HepG2 (cell line): ENCODE results near the gene NUDT17. TPM values are rescaled to one million over a fixed set of nuclear protein-coding genes. Genes with fewer than 3 reads are reported as not detected.

Experiments
- ATF7-NPFF ChIP-seq: sonication (generic); formaldehyde crosslinking; IDR thresholded peaks from 2 replicates; pipeline ENCODE4 v1.8.1; 2023; ENCODE audit warnings: mild to moderate bottlenecking, low read depth, missing genetic modification reagents, moderate library complexity
- CBX1 ChIP-seq: IDR thresholded peaks from one replicate; pipeline ENCODE4 v1.6.1; 2016; ENCODE audit warnings: antibody characterized with exemption, low read depth
- CEBPB ChIP-seq: IDR thresholded peaks from 2 replicates; pipeline ENCODE4 v1.6.1; 2011; ENCODE audit warnings: low read depth, low read length, improper control_type of control experiment, borderline replicate concordance
- NCOR1 ChIP-seq: fragments of 200-600 bp; sonication (generic); IDR thresholded peaks from 2 replicates; pipeline ENCODE4 v1.7.0; 2017; ENCODE audit warnings: antibody characterized with exemption, low read length, borderline replicate concordance
- NFYB ChIP-seq: sonication (generic); formaldehyde crosslinking; IDR thresholded peaks from 2 replicates; pipeline ENCODE4 v1.4.0; 2020; ENCODE audit warnings: missing genetic modification reagents
- RBAK ChIP-seq: sonication (generic); formaldehyde crosslinking; IDR thresholded peaks from 2 replicates; pipeline ENCODE4 v1.5.1; 2020; ENCODE audit warnings: mild to moderate bottlenecking, missing genetic modification reagents
- ZBTB1 ChIP-seq: sonication (generic); formaldehyde crosslinking; IDR thresholded peaks from 2 replicates; pipeline ENCODE4 v1.4.0; 2020; ENCODE audit warnings: missing genetic modification reagents, borderline replicate concordance
- ZBTB42 ChIP-seq: sonication (generic); formaldehyde crosslinking; IDR thresholded peaks from 2 replicates; pipeline ENCODE4 v1.5.0; 2020; ENCODE audit warnings: mild to moderate bottlenecking, missing genetic modification reagents
- ZNF367 ChIP-seq: sonication (generic); formaldehyde crosslinking; IDR thresholded peaks from 2 replicates; pipeline ENCODE4 v1.4.0; 2020; ENCODE audit warnings: missing genetic modification reagents, borderline replicate concordance
- ZNF431 ChIP-seq: sonication (generic); formaldehyde crosslinking; IDR thresholded peaks from 2 replicates; pipeline ENCODE4 v1.9.0; 2022; ENCODE audit warnings: missing genetic modification reagents, low read depth, mild to moderate bottlenecking, borderline replicate concordance
- ZNF451 ChIP-seq: sonication (generic); formaldehyde crosslinking; IDR thresholded peaks from 2 replicates; pipeline ENCODE4 v1.5.0; 2020; ENCODE audit warnings: mild to moderate bottlenecking, missing genetic modification reagents
- ZNF550 ChIP-seq: sonication (generic); formaldehyde crosslinking; IDR thresholded peaks from 2 replicates; pipeline ENCODE4 v1.4.0; 2020; ENCODE audit warnings: mild to moderate bottlenecking, missing genetic modification reagents, borderline replicate concordance
- polyA plus RNA-seq, 8 experiments: library from polyadenylated mRNA; depleted of rRNA in 3 of 8; stranded (reverse) in 7 of 8; unstranded in 1 of 8; fragments of >200 nt; fragmentation: Illumina TruSeq in 4 of 8; extraction: Trizol in 4 of 8; gene quantifications; 2 replicates each; pipeline versions ENCODE4 v1.2.1 to v1.2.3, GENCODE V29; 2011 to 2016; ENCODE audit warnings: low read depth in 4 of 8, missing spikeins in 1 of 8, mixed read lengths in 1 of 8; ENCODE audit not compliant: insufficient read depth in 1 of 8
- total RNA-seq, 5 experiments: library from RNA; depleted of rRNA; stranded (reverse); fragments of >200 nt; fragmentation: Illumina TruSeq; extraction: Trizol; gene quantifications; 2 replicates each; pipeline ENCODE4 v1.2.3, GENCODE V29; 2016; ENCODE audit warnings: low read depth in 1 of 5
- TF ChIP-seq, protein P1 (sequence below): conservative IDR thresholded peaks from 2 replicates; pipeline ENCODE4 v1.6.1; 2018; ENCODE audit warnings: missing genetic modification reagents
- TF ChIP-seq, protein P2 (sequence below): sonication (generic); formaldehyde crosslinking; IDR thresholded peaks from 2 replicates; pipeline ENCODE4 v1.4.0; 2020; ENCODE audit warnings: mild to moderate bottlenecking, missing genetic modification reagents
- TF ChIP-seq, protein P3 (sequence below): sonication (generic); formaldehyde crosslinking; IDR thresholded peaks from 2 replicates; pipeline ENCODE4 v1.4.0; 2020; ENCODE audit warnings: mild to moderate bottlenecking, missing genetic modification reagents
- TF ChIP-seq, protein P4 (sequence below): sonication (generic); formaldehyde crosslinking; IDR thresholded peaks from 2 replicates; pipeline ENCODE4 v1.4.0; 2020; ENCODE audit warnings: missing genetic modification reagents
- TF ChIP-seq, protein P5 (sequence below): sonication (generic); formaldehyde crosslinking; IDR thresholded peaks from 2 replicates; pipeline ENCODE4 v1.4.0; 2020; ENCODE audit warnings: missing genetic modification reagents

The NUDT17 gene
- total and polyA plus RNA-seq, 2 of the 13 experiments (the other 11 are each of a cell fraction or from before 2014, with no cell fraction given), result 2.6 to 5.8 TPM

DNA sequence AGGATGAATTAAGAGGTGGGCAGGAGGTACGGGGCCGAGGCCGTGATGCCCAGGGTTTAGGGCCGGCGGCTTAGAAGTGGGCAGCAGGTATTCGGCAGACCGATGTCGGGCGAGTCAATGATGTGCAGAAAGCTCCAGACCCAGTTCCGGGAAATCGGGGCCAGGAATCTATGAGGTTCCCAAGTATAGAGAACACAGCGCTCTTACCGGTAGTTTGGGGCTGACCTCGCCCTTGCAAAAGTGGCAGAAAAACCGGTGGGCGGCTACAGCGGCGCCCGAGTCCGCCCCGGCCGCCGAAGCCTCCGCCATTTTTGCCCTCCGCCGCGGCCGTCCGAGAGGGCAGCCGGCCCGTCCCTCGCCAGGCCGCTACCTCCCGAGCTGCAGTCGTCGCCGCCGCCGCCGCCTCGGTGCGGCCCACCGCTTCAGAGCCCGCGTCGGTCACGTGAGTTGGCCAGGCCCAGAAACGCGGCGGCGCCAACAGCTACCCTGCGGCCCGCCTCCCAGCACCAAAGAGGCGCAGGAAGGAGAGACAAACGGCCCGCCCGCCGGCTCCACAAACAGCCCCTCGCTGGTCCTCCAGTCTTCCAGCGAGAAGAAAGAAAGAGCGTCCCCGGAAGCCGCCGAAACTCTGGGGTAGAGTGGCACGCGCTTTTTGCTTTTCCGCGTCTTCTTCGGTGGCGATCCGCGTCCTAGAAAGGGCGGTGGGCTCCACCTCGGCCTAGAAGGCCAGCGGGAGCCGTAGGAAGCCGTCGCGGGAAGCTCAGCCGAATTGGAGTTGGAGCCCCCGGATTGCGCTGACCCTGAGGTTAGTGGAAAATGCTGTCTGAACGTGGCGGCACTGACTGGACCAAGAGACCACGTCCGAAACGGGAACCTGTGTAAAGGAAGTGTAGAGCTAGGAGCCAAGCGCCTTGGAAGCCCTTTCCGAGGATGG lies 21.6 kb upstream of the NUDT17 start, which contains the start of the genes POLR3C and RNF115 (continued):
- TF ChIP-seq NCOR1, result no peak
- TF ChIP-seq RBAK, result no peak
- TF ChIP-seq ATF7-NPFF (CRISPR knock-in tag), result peak; percentile 94
- TF ChIP-seq CEBPB, result no peak
- no peak for TF ChIP-seq CBX1
- peak; percentile 52 for TF ChIP-seq NFYB
- no peak for TF ChIP-seq ZNF550 (CRISPR knock-in tag)
- TF ChIP-seq ZBTB42, result no peak
- TF ChIP-seq, protein P1, sequence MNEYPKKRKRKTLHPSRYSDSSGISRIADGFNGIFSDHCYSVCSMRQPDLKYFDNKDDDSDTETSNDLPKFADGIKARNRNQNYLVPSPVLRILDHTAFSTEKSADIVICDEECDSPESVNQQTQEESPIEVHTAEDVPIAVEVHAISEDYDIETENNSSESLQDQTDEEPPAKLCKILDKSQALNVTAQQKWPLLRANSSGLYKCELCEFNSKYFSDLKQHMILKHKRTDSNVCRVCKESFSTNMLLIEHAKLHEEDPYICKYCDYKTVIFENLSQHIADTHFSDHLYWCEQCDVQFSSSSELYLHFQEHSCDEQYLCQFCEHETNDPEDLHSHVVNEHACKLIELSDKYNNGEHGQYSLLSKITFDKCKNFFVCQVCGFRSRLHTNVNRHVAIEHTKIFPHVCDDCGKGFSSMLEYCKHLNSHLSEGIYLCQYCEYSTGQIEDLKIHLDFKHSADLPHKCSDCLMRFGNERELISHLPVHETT, result peak; percentile 62
- TF ChIP-seq, protein P2, sequence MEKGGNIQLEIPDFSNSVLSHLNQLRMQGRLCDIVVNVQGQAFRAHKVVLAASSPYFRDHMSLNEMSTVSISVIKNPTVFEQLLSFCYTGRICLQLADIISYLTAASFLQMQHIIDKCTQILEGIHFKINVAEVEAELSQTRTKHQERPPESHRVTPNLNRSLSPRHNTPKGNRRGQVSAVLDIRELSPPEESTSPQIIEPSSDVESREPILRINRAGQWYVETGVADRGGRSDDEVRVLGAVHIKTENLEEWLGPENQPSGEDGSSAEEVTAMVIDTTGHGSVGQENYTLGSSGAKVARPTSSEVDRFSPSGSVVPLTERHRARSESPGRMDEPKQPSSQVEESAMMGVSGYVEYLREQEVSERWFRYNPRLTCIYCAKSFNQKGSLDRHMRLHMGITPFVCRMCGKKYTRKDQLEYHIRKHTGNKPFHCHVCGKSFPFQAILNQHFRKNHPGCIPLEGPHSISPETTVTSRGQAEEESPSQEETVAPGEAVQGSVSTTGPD, result no peak
- peak; percentile 98 for TF ChIP-seq ZNF451
- TF ChIP-seq, protein P3, sequence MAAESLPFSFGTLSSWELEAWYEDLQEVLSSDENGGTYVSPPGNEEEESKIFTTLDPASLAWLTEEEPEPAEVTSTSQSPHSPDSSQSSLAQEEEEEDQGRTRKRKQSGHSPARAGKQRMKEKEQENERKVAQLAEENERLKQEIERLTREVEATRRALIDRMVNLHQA, result no peak
- no peak for TF ChIP-seq ZNF431
- no peak for TF ChIP-seq ZNF367 (CRISPR knock-in tag)
- TF ChIP-seq ZBTB1, result no peak
- TF ChIP-seq, protein P4, sequence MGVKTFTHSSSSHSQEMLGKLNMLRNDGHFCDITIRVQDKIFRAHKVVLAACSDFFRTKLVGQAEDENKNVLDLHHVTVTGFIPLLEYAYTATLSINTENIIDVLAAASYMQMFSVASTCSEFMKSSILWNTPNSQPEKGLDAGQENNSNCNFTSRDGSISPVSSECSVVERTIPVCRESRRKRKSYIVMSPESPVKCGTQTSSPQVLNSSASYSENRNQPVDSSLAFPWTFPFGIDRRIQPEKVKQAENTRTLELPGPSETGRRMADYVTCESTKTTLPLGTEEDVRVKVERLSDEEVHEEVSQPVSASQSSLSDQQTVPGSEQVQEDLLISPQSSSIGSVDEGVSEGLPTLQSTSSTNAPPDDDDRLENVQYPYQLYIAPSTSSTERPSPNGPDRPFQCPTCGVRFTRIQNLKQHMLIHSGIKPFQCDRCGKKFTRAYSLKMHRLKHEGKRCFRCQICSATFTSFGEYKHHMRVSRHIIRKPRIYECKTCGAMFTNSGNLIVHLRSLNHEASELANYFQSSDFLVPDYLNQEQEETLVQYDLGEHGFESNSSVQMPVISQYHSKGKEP (CRISPR knock-in tag), result 0 out of 2 replicates have a peak, but pooled peaks have one; percentile 34
- TF ChIP-seq, protein P5, sequence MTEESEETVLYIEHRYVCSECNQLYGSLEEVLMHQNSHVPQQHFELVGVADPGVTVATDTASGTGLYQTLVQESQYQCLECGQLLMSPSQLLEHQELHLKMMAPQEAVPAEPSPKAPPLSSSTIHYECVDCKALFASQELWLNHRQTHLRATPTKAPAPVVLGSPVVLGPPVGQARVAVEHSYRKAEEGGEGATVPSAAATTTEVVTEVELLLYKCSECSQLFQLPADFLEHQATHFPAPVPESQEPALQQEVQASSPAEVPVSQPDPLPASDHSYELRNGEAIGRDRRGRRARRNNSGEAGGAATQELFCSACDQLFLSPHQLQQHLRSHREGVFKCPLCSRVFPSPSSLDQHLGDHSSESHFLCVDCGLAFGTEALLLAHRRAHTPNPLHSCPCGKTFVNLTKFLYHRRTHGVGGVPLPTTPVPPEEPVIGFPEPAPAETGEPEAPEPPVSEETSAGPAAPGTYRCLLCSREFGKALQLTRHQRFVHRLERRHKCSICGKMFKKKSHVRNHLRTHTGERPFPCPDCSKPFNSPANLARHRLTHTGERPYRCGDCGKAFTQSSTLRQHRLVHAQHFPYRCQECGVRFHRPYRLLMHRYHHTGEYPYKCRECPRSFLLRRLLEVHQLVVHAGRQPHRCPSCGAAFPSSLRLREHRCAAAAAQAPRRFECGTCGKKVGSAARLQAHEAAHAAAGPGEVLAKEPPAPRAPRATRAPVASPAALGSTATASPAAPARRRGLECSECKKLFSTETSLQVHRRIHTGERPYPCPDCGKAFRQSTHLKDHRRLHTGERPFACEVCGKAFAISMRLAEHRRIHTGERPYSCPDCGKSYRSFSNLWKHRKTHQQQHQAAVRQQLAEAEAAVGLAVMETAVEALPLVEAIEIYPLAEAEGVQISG (CRISPR knock-in tag), result peak; percentile 99
